ENCODE measurements around the gene FAHD2B. TPM values are rescaled to one million over a fixed set of nuclear protein-coding genes. Genes with fewer than 3 reads are reported as not detected.
"Not testable (repeated sequence)": the region's sequence is repeated elsewhere in the genome, so short reads cannot be mapped to it uniquely, and the experiment has no call there.

Gene FAHD2B
- polyA plus RNA-seq, 3 donors from 2014 or later, result 11.0 to 18.1 (median 13.2) TPM

DNA sequence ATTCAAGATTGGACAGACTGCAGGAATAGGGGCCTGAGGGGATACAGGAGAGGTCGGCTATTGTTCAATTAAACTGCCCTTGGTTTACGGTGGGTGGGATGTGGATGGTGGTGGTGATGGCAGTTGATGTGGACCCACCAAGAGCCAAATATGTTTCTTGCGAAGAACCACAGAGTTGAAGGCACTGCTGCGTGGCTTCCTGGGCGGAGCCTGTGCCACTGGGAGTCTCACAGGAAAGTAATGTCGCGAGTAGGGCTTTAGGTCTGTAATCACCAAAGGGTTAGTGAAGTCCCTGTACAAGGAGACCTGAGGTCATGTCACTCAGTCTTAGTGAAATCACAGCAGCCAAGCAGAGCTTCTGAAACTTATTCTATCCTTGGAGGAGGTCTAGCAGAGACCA lies 46.2 kb downstream of the FAHD2B start:
- not testable (repeated sequence) for H3K9me3 Mint-ChIP-seq; H3K27me3 Mint-ChIP-seq (ENCODE audit: low read depth in 3 of 3); H3K36me3 Mint-ChIP-seq; DNase-seq; H3K4me1 Mint-ChIP-seq; H3K4me3 Mint-ChIP-seq
- H3K27ac Mint-ChIP-seq, result peak overlapping the region in 1 of 6 donors; percentile 34

GRCh38 chr2:97046676-97047075 lies 48.0 kb downstream of the FAHD2B start:
- H3K36me3 Mint-ChIP-seq, H3K4me3 Mint-ChIP-seq, H3K27ac Mint-ChIP-seq, H3K9me3 Mint-ChIP-seq, H3K4me1 Mint-ChIP-seq, DNase-seq: not testable (repeated sequence)
- H3K27me3 Mint-ChIP-seq (ENCODE audit: low read depth in 3 of 3), result peaks cover 0 to 13% (median 0%) of the 10 kb centered on the region in 3 donors

DNA sequence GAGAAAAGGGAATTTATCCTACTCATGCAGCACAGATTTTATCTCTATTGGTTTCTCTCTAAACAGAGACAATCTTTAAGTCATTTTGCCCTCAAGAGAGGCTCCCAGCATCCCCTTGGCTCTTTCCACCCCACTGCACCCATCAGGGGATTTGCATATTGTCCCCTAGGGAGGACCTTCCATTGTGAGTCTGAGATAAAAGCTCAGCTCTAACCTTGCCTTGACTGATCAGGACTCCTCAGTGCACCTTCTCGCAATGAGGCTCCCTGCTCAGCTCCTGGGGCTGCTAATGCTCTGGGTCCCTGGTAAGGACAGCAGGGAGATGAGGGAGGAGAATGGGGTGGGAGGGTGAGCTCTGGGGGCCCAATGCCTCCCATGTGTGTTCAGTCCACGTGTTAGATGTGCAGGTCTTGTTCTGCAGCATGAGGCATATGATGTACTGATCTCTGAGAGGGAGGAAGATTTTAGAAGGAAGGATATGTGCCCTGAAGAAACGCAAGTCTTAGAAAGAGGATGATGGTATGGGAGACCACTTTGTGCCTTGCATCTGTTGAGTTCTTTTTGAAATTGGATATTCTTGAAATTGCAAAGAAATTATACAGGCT lies 48.7 kb downstream of the FAHD2B start:
- not testable (repeated sequence) for H3K9me3 Mint-ChIP-seq, DNase-seq, H3K36me3 Mint-ChIP-seq, H3K4me1 Mint-ChIP-seq, H3K27ac Mint-ChIP-seq, H3K4me3 Mint-ChIP-seq
- H3K27me3 Mint-ChIP-seq (ENCODE audit: low read depth in 3 of 3), result peaks cover 0 to 13% (median 0%) of the 10 kb centered on the region in 3 donors

Other genes starting within 250 kb of the FAHD2B start
- 10 to 100 TPM; 27.0 to 68.3 (median 41.2) TPM for gene ANKRD39, start 236.9 kb downstream of the FAHD2B start, polyA plus RNA-seq
- 10 to 100 TPM in 1 of 3 donors, 1 to 10 TPM in 2; 3.1 to 11.5 (median 4.8) TPM for gene SEMA4C, start 224.8 kb downstream of the FAHD2B start, polyA plus RNA-seq
- gene FAM178B, start 108.3 kb downstream of the FAHD2B start, polyA plus RNA-seq, result 1 to 10 TPM in 1 of 3 donors, under 1 TPM in 2; 0.42 to 1.5 (median 0.99) TPM
- 10 to 100 TPM in 1 of 3 donors, 1 to 10 TPM in 2; 5.2 to 14.7 (median 5.6) TPM for gene ANKRD36, start 18.3 kb upstream of the FAHD2B start, polyA plus RNA-seq

Data from immature natural killer cell (primary cell).